GM21786 (cell line): Measurements from ENCODE around the gene OPALIN.

Source experiments
- ATAC-seq: cut with Tn5 transposase; IDR thresholded peaks from one replicate; pipeline ENCODE4 v1.9.1; 2021; ENCODE audit not compliant: unreplicated experiment

OPALIN gene

GRCh38 chr10:96358851-96359540 lies at the start of gene OPALIN:
OPALIN (minus strand) TSS chr10:96359002; CDS start chr10:96358896, 106 bp downstream.
- no peak for ATAC-seq

- no peak for ATAC-seq
Measured at GRCh38 chr10:96408201-96408600, 49.4 kb upstream of the OPALIN start.

- ATAC-seq = no peak
Measured at GRCh38 chr10:96407560-96408069, 48.8 kb upstream of the OPALIN start.

GRCh38 chr10:96406091-96406490 lies 47.3 kb upstream of the OPALIN start:
- ATAC-seq = no peak

- no peak for ATAC-seq
Measured at GRCh38 chr10:96402417-96403305, 43.9 kb upstream of the OPALIN start.

- no peak for ATAC-seq
Measured at GRCh38 chr10:96401036-96401435, 42.2 kb upstream of the OPALIN start.

- no peak for ATAC-seq
Measured at GRCh38 chr10:96400465-96400864, 41.7 kb upstream of the OPALIN start.

GRCh38 chr10:96397902-96398301 lies 39.1 kb upstream of the OPALIN start:
- ATAC-seq = no peak

- ATAC-seq = no peak
Measured at GRCh38 chr10:96395931-96396877, 37.4 kb upstream of the OPALIN start.

GRCh38 chr10:96390460-96390864 lies 31.7 kb upstream of the OPALIN start:
- no peak for ATAC-seq

- no peak for ATAC-seq
Measured at GRCh38 chr10:96389785-96390184, 31.0 kb upstream of the OPALIN start.

GRCh38 chr10:96387601-96388000 lies 28.8 kb upstream of the OPALIN start:
- no peak for ATAC-seq

- no peak for ATAC-seq
Measured at GRCh38 chr10:96387161-96387560, 28.4 kb upstream of the OPALIN start.

GRCh38 chr10:96384506-96384905 lies 25.7 kb upstream of the OPALIN start:
- no peak for ATAC-seq

- ATAC-seq = no peak
Measured at GRCh38 chr10:96380821-96381220, 22.0 kb upstream of the OPALIN start.

- no peak for ATAC-seq
Measured at GRCh38 chr10:96379758-96380157, 21.0 kb upstream of the OPALIN start.

GRCh38 chr10:96378741-96379140 lies 19.9 kb upstream of the OPALIN start:
- ATAC-seq = no peak

GRCh38 chr10:96377816-96378294 lies 19.1 kb upstream of the OPALIN start:
- ATAC-seq = no peak

- no peak for ATAC-seq
Measured at GRCh38 chr10:96376483-96376882, 17.7 kb upstream of the OPALIN start.

- peak; percentile 78 for ATAC-seq
Measured at GRCh38 chr10:96374985-96375830, 16.4 kb upstream of the OPALIN start.
